IMR-90 (cell line): ENCODE data around the gene PRR33. TPM values are rescaled to one million over a fixed set of nuclear protein-coding genes. Genes with fewer than 3 reads are reported as not detected.

Experiments used
- ATAC-seq: fragments of 200-7000 bp; cut with Tn5 transposase; 2 replicates; pipeline ENCODE4 v1.9.1; 2020; ENCODE audit warnings: low read depth, mild to moderate bottlenecking, moderate library complexity
- BruUV-seq: library from RNA; stranded (reverse); fragments of 400-500 nt; replicated peaks from 2 replicates; lab custom pipeline; 2021; lab: Mats Ljungman, UMichigan
- CTCF ChIA-PET: fragments of 300-600 bp; formaldehyde crosslinking; extraction: SDS; loops from one replicate; lab custom pipeline; 2021; ENCODE audit warnings: antibody characterized with exemption; lab: Yijun Ruan, JAX
- POLR2A ChIA-PET: fragments of 300-600 bp; sonication (Branson Sonifier 250); formaldehyde crosslinking; loops from one replicate; lab custom pipeline; 2022; ENCODE audit warnings: antibody characterized with exemption; ENCODE audit not compliant: unreplicated experiment; lab: Charles Lee
- DNase-seq: peaks from one replicate; pipeline ENCODE4 v3.0.0; 2013
- H2AFZ ChIP-seq: replicated peaks from 2 replicates; pipeline ENCODE3; 2013; ENCODE audit warnings: low read length, mild to moderate bottlenecking; ENCODE audit not compliant: poor library complexity
- H2AK5ac ChIP-seq: 2 replicates; pipeline ENCODE4 v1.6.1; 2013; ENCODE audit warnings: low read depth, low read length, inconsistent platforms
- H2AK9ac ChIP-seq: replicated peaks from 2 replicates; pipeline ENCODE3; 2013; ENCODE audit warnings: mild to moderate bottlenecking, low read depth, low read length, moderate library complexity; ENCODE audit not compliant: poor library complexity
- H2BK120ac ChIP-seq: 2 replicates; pipeline ENCODE4 v1.6.1; 2013; ENCODE audit warnings: low read depth, low read length, inconsistent platforms
- H2BK15ac ChIP-seq: 3 replicates; pipeline ENCODE4 v1.6.1; 2013; ENCODE audit warnings: low read depth, low read length, inconsistent platforms
- H2BK20ac ChIP-seq: 2 replicates; pipeline ENCODE4 v1.6.1; 2013; ENCODE audit warnings: low read depth, mild to moderate bottlenecking, inconsistent platforms, low read length, moderate library complexity
- H2BK5ac ChIP-seq: 2 replicates; pipeline ENCODE4 v1.6.1; 2013; ENCODE audit warnings: mild to moderate bottlenecking, low read depth, low read length, inconsistent platforms; ENCODE audit not compliant: poor library complexity, severe bottlenecking
- H3K14ac ChIP-seq: replicated peaks from 2 replicates; pipeline ENCODE4 v1.6.1; 2013; ENCODE audit warnings: low read depth, low read length, inconsistent platforms
- H3K18ac ChIP-seq: 2 replicates; pipeline ENCODE4 v1.6.1; 2013; ENCODE audit warnings: low read depth, low read length, control low read depth
- H3K23ac ChIP-seq: 2 replicates; pipeline ENCODE4 v1.6.1; 2013; ENCODE audit warnings: low read depth, low read length, inconsistent platforms
- H3K27ac ChIP-seq: 2 replicates; pipeline ENCODE4 v1.5.1; 2013; ENCODE audit warnings: mild to moderate bottlenecking, control low read depth, low read length; ENCODE audit not compliant: insufficient read depth
- H3K27me3 ChIP-seq: 2 replicates; pipeline ENCODE4 v1.6.1; 2013; ENCODE audit warnings: low read length; ENCODE audit not compliant: control insufficient read depth, insufficient read depth
- H3K36me3 ChIP-seq: 2 replicates; pipeline ENCODE4 v1.6.1; 2013; ENCODE audit warnings: low read length, mixed read lengths; ENCODE audit not compliant: control insufficient read depth, insufficient read depth
- H3K4ac ChIP-seq: 2 replicates; pipeline ENCODE4 v1.6.1; 2013; ENCODE audit warnings: low read depth, low read length, inconsistent platforms
- H3K4me1 ChIP-seq: 2 replicates; pipeline ENCODE4 v1.6.1; 2013; ENCODE audit warnings: low read length, mixed read lengths; ENCODE audit not compliant: control insufficient read depth, insufficient read depth
- H3K4me2 ChIP-seq: 2 replicates; pipeline ENCODE4 v1.6.1; 2013; ENCODE audit warnings: low read depth, mild to moderate bottlenecking, control low read depth, low read length, moderate library complexity
- H3K4me3 ChIP-seq: 2 replicates; pipeline ENCODE4 v1.5.1; 2013; ENCODE audit warnings: low read depth, mild to moderate bottlenecking, control low read depth, low read length, moderate library complexity; ENCODE audit not compliant: insufficient read depth
- H3K56ac ChIP-seq: 2 replicates; pipeline ENCODE4 v1.6.1; 2013; ENCODE audit warnings: low read length, inconsistent platforms; ENCODE audit not compliant: insufficient read depth; ENCODE audit errors: extremely low read depth
- H3K79me1 ChIP-seq, 2 experiments: 2 replicates each; pipeline ENCODE4 v1.6.1; 2013; ENCODE audit warnings: low read length in 2 of 2, inconsistent platforms in 1 of 2, low read depth in 1 of 2
- H3K9ac ChIP-seq: 2 replicates; pipeline ENCODE4 v1.6.1; 2013; ENCODE audit warnings: low read depth, low read length, control low read depth
- H3K9me1 ChIP-seq: 2 replicates; pipeline ENCODE4 v1.6.1; 2013; ENCODE audit warnings: low read length, inconsistent platforms; ENCODE audit not compliant: insufficient read depth
- H3K9me3 ChIP-seq: 2 replicates; pipeline ENCODE4 v1.6.1; 2013; ENCODE audit warnings: low read length; ENCODE audit not compliant: control insufficient read depth, insufficient read depth
- H4K20me1 ChIP-seq: 2 replicates; pipeline ENCODE4 v1.6.1; 2013; ENCODE audit warnings: low read length, inconsistent platforms; ENCODE audit not compliant: insufficient read depth
- H4K5ac ChIP-seq: 2 replicates; pipeline ENCODE4 v1.6.1; 2013; ENCODE audit warnings: mild to moderate bottlenecking, low read depth, low read length, control low read depth
- H4K8ac ChIP-seq, 2 experiments: 2 replicates each; pipeline ENCODE4 v1.6.1; 2013; ENCODE audit warnings: low read depth in 2 of 2, low read length in 2 of 2, control low read depth in 1 of 2, inconsistent platforms in 1 of 2
- H4K91ac ChIP-seq: 2 replicates; pipeline ENCODE4 v1.6.1; 2013; ENCODE audit warnings: low read depth, low read length, inconsistent platforms; ENCODE audit not compliant: insufficient read depth
- CHD1 ChIP-seq: IDR thresholded peaks from 2 replicates; pipeline ENCODE4 v1.6.1; 2012; ENCODE audit warnings: low read depth, low read length, improper control_type of control experiment
- FOS ChIP-seq: fragments of 150-350 bp; IDR thresholded peaks from 2 replicates; pipeline ENCODE4 v1.6.1; 2016; ENCODE audit warnings: low read depth, low read length
- MAZ ChIP-seq: IDR thresholded peaks from 2 replicates; pipeline ENCODE4 v1.6.1; 2012; ENCODE audit warnings: low read depth, mild to moderate bottlenecking, low read length, improper control_type of control experiment, moderate library complexity, borderline replicate concordance
- NFE2L2 ChIP-seq: fragments of 150-350 bp; IDR thresholded peaks from 2 replicates; pipeline ENCODE4 v1.6.1; 2016; ENCODE audit warnings: low read depth, mild to moderate bottlenecking, low read length
- POLR2A ChIP-seq: IDR thresholded peaks from 2 replicates; pipeline ENCODE4 v1.6.1; 2012; ENCODE audit warnings: mild to moderate bottlenecking, low read depth, low read length
- RCOR1 ChIP-seq: IDR thresholded peaks from 2 replicates; pipeline ENCODE4 v1.6.1; 2012; ENCODE audit warnings: mild to moderate bottlenecking, low read length, improper control_type of control experiment; ENCODE audit not compliant: insufficient replicate concordance
- WGBS, 2 experiments: methylation state at CpG; one replicate each; pipeline versions ENCODE4 v1.1.5 to v1.1.7; 2013; ENCODE audit warnings: missing lambda C conversion rate in 2 of 2; ENCODE audit not compliant: insufficient read length in 1 of 2; ENCODE audit errors: extremely low coverage in 2 of 2; 5-methylcytosine and 5-hydroxymethylcytosine counted together
- dilution Hi-C: fragments of 300-500 bp; cut with HindIII; formaldehyde crosslinking; loops from one replicate; pipeline ENCODE4 v1.14.3; 2018; ENCODE audit warnings: low sequenced_read_pairs; ENCODE audit not compliant: unreplicated experiment
- in situ Hi-C: fragments of 300-500 bp; cut with MboI; formaldehyde crosslinking; loops from 3 replicates; pipeline ENCODE4 v1.14.3; 2019; ENCODE audit warnings: low sequenced_read_pairs, inconsistent platforms, mixed read lengths
- intact Hi-C: fragments of 100-400 bp; cut with micrococcal nuclease; formaldehyde crosslinking; loops from 2 replicates; pipeline ENCODE4 v1.10.0; 2022
- polyA plus RNA-seq, 3 experiments: library from polyadenylated mRNA; depleted of rRNA; stranded (reverse); fragments of >200 nt; gene quantifications; 2 replicates each; pipeline ENCODE4 v1.2.3, GENCODE V29; 2012; ENCODE audit warnings: low replicate concordance in 1 of 3
- total RNA-seq: library from RNA; depleted of rRNA; stranded (reverse); fragments of >200 nt; gene quantifications from 2 replicates; pipeline ENCODE4 v1.2.3, GENCODE V29; 2012
- TF ChIP-seq, protein P1 (sequence below): fragments of 150-350 bp; IDR thresholded peaks from 2 replicates; pipeline ENCODE4 v1.6.1; 2017; ENCODE audit warnings: mild to moderate bottlenecking, antibody characterized with exemption, low read length, low read depth
- TF ChIP-seq, protein P2 (sequence below): fragments of 150-350 bp; IDR thresholded peaks from 2 replicates; pipeline ENCODE4 v1.6.1; 2016; ENCODE audit warnings: low read depth, mild to moderate bottlenecking, low read length, moderate library complexity, borderline replicate concordance
- TF ChIP-seq, protein P3 (sequence below): conservative IDR thresholded peaks from 2 replicates; pipeline ENCODE4 v1.5.1; 2012; ENCODE audit warnings: mild to moderate bottlenecking, low read depth, low read length, improper control_type of control experiment

Gene PRR33
- total and polyA plus RNA-seq, 2 of the 4 experiments (the other 2 are of a cell fraction) = not detected

DNA sequence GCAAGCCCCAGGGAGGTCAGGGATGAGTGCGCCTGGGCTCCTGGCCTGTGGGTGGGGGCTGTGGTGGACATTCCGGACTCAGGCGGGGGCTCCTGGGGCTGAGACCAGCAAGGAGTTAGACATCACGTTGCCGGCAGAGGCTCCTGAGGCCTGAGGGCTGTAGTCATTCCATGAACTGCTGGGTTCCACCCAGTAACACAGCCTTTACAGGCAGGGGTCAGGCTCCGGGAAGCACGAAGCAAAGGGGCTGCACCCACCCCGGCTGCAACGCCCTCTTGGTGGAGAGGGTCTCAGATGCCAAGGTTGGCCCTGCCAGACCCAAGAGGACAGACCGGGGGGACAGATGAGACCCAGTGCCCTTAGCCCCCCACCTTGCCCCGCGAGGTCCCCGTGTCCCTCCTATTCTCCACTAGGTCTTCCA, 36.8 kb upstream of the PRR33 start:
- ATAC-seq (no peak), DNase-seq (no peak)
- H2AK5ac ChIP-seq = no peak overlapping the region
- H2BK5ac ChIP-seq = no peak overlapping the region
- H2BK120ac ChIP-seq = no peak overlapping the region
- no peak overlapping the region for H4K5ac ChIP-seq
- no peak overlapping the region for H4K91ac ChIP-seq
- intact Hi-C loops = no loop called here
- no TSS peak for BruUV-seq
- ChIA-PET POLR2A (no interaction called here), CTCF (no interaction called here)
- H3K4me2 ChIP-seq = no peak overlapping the region
- no peak overlapping the region for H3K23ac ChIP-seq
- H2BK15ac ChIP-seq = no peak overlapping the region
- H3K27ac ChIP-seq = no peak overlapping the region
- H3K4me1 ChIP-seq = no peaks in the 10 kb centered on the region
- in situ Hi-C loops = no loop called here
- TF ChIP-seq POLR2A = no peak
- TF ChIP-seq, protein P1, sequence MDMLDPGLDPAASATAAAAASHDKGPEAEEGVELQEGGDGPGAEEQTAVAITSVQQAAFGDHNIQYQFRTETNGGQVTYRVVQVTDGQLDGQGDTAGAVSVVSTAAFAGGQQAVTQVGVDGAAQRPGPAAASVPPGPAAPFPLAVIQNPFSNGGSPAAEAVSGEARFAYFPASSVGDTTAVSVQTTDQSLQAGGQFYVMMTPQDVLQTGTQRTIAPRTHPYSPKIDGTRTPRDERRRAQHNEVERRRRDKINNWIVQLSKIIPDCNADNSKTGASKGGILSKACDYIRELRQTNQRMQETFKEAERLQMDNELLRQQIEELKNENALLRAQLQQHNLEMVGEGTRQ = no peak
- TF ChIP-seq FOS = no peak
- TF ChIP-seq, protein P2, sequence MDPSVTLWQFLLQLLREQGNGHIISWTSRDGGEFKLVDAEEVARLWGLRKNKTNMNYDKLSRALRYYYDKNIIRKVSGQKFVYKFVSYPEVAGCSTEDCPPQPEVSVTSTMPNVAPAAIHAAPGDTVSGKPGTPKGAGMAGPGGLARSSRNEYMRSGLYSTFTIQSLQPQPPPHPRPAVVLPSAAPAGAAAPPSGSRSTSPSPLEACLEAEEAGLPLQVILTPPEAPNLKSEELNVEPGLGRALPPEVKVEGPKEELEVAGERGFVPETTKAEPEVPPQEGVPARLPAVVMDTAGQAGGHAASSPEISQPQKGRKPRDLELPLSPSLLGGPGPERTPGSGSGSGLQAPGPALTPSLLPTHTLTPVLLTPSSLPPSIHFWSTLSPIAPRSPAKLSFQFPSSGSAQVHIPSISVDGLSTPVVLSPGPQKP = no peak
- no peak for TF ChIP-seq NFE2L2
- TF ChIP-seq CHD1 = no peak
- TF ChIP-seq, protein P3, sequence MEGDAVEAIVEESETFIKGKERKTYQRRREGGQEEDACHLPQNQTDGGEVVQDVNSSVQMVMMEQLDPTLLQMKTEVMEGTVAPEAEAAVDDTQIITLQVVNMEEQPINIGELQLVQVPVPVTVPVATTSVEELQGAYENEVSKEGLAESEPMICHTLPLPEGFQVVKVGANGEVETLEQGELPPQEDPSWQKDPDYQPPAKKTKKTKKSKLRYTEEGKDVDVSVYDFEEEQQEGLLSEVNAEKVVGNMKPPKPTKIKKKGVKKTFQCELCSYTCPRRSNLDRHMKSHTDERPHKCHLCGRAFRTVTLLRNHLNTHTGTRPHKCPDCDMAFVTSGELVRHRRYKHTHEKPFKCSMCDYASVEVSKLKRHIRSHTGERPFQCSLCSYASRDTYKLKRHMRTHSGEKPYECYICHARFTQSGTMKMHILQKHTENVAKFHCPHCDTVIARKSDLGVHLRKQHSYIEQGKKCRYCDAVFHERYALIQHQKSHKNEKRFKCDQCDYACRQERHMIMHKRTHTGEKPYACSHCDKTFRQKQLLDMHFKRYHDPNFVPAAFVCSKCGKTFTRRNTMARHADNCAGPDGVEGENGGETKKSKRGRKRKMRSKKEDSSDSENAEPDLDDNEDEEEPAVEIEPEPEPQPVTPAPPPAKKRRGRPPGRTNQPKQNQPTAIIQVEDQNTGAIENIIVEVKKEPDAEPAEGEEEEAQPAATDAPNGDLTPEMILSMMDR = no peak
- TF ChIP-seq MAZ = no peak
- TF ChIP-seq RCOR1 = no peak
- no peak overlapping the region for H3K4me3 ChIP-seq
- dilution Hi-C loops = no loop called here
- no peak overlapping the region for H2BK20ac ChIP-seq
- WGBS, 2 experiments = no CpG with 5 or more reads among the region's 13 CpGs
- no peak overlapping the region for H3K4ac ChIP-seq
- no peak overlapping the region for H2AK9ac ChIP-seq
- no peaks in the 10 kb centered on the region for H3K36me3 ChIP-seq
- no peaks in the 10 kb centered on the region for H3K9me1 ChIP-seq
- H4K8ac ChIP-seq = no peak overlapping the region
- H3K27me3 ChIP-seq = peaks cover 14% of the 10 kb centered on the region; the same call in 1 of the 2 replicates
- no peaks in the 10 kb centered on the region for H3K79me1 ChIP-seq
- no peak overlapping the region for H3K56ac ChIP-seq
- no peak overlapping the region for H3K18ac ChIP-seq
- H3K14ac ChIP-seq = no peak overlapping the region
- no peaks in the 10 kb centered on the region for H3K9me3 ChIP-seq
- no peak overlapping the region for H2AFZ ChIP-seq
- H3K9ac ChIP-seq = no peak overlapping the region
- H4K20me1 ChIP-seq = no peaks in the 10 kb centered on the region
